Cardiac fibroblast (primary cell): ENCODE data around the gene DHRS13.

ENCODE experiments used
- DNase-seq, 2 donors: peaks; one replicate each; pipeline versions ENCODE4 v3.0.0 to v3.0.0-alpha.2; 2010; ENCODE audit warnings: low read depth in 2 of 2
- H3K4me3 ChIP-seq, 2 donors: replicated peaks in 1 of 2; 1 replicate in 1 of 2; 2 replicates in 1 of 2; pipeline ENCODE4 v1.5.1; 2011; ENCODE audit warnings: low read depth in 2 of 2, low read length in 2 of 2, mild to moderate bottlenecking in 2 of 2, moderate library complexity in 1 of 2
- CTCF ChIP-seq: IDR thresholded peaks from one replicate; pipeline ENCODE4 v1.5.1; 2011; ENCODE audit warnings: low read depth, mild to moderate bottlenecking, low read length, inconsistent platforms

The DHRS13 gene

GRCh38 chr17:28891201-28891600, 11.7 kb downstream of the DHRS13 start:
- no peak overlapping the region for H3K4me3 ChIP-seq
- no peak for DNase-seq
- TF ChIP-seq CTCF: no peak

GRCh38 chr17:28889996-28890395, 12.9 kb downstream of the DHRS13 start:
- no peak for DNase-seq
- TF ChIP-seq CTCF: no peak
- no peak overlapping the region for H3K4me3 ChIP-seq

GRCh38 chr17:28888832-28889231, 14.0 kb downstream of the DHRS13 start:
- no peak for DNase-seq
- TF ChIP-seq CTCF: no peak
- H3K4me3 ChIP-seq: no peak overlapping the region

GRCh38 chr17:28887871-28888471, 14.9 kb downstream of the DHRS13 start:
- DNase-seq: no peak
- no peak for TF ChIP-seq CTCF
- H3K4me3 ChIP-seq: no peak overlapping the region

- TF ChIP-seq CTCF: no peak
- H3K4me3 ChIP-seq: no peak overlapping the region
- DNase-seq: no peak
Observed at GRCh38 chr17:28885951-28886350, 16.9 kb downstream of the DHRS13 start.

GRCh38 chr17:28885363-28885762, 17.5 kb downstream of the DHRS13 start:
- no peak for TF ChIP-seq CTCF
- no peak for DNase-seq
- H3K4me3 ChIP-seq: no peak overlapping the region

GRCh38 chr17:28883967-28884702, 18.7 kb downstream of the DHRS13 start:
- H3K4me3 ChIP-seq: no peak overlapping the region
- DNase-seq: no peak
- TF ChIP-seq CTCF: no peak
